Astrocyte of the cerebellum (primary cell): ENCODE data around the gene RIPK4.

Experiments used
- DNase-seq: peaks from one replicate; pipeline ENCODE4 v3.0.0-alpha.2; 2011; ENCODE audit warnings: low read depth
- H3K4me3 ChIP-seq: 2 replicates; pipeline ENCODE4 v1.5.1; 2011; ENCODE audit warnings: mild to moderate bottlenecking, low read depth, low read length, moderate library complexity
- CTCF ChIP-seq: IDR thresholded peaks from 2 replicates; pipeline ENCODE4 v1.5.1; 2012; ENCODE audit warnings: low read length, low read depth, moderate library complexity, mild to moderate bottlenecking; ENCODE audit errors: missing control alignments
- in situ Hi-C: cut with HindIII; loops from 2 replicates; pipeline ENCODE4 v1.10.0; 2017; ENCODE audit warnings: low sequenced_read_pairs

Gene RIPK4

GRCh38 chr21:41755934-41756773 is 10.7 kb downstream of the RIPK4 start:
- no peak for TF ChIP-seq CTCF
- H3K4me3 ChIP-seq = no peak overlapping the region
- DNase-seq = no peak
- in situ Hi-C loops = no loop called here

GRCh38 chr21:41755258-41755933 is 11.5 kb downstream of the RIPK4 start:
- in situ Hi-C loops = no loop called here
- DNase-seq = no peak
- H3K4me3 ChIP-seq = no peak overlapping the region
- no peak for TF ChIP-seq CTCF

DNA sequence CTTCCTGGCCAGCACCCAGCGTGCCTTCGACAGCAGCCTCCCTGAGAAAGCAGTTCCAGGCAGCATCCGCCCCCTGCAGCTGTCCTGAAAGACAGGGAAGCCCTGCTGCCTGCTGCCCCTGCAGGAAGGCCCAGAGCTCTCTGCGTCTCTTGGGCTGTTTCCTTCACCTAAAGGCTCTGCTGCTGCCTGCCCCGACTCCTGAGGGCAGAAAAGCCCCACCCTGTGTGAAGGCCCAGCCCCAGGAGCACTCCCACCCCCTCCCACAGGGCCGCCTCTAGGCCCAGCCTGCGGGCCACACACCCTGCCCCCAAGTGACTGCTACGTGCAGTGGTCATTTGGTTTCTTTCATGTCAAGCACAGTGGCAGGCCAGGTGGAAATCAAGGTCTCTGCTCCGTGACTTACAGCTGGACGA is 12.4 kb downstream of the RIPK4 start:
- in situ Hi-C loops = no loop called here
- TF ChIP-seq CTCF = no peak
- no peak overlapping the region for H3K4me3 ChIP-seq
- no peak for DNase-seq

DNA sequence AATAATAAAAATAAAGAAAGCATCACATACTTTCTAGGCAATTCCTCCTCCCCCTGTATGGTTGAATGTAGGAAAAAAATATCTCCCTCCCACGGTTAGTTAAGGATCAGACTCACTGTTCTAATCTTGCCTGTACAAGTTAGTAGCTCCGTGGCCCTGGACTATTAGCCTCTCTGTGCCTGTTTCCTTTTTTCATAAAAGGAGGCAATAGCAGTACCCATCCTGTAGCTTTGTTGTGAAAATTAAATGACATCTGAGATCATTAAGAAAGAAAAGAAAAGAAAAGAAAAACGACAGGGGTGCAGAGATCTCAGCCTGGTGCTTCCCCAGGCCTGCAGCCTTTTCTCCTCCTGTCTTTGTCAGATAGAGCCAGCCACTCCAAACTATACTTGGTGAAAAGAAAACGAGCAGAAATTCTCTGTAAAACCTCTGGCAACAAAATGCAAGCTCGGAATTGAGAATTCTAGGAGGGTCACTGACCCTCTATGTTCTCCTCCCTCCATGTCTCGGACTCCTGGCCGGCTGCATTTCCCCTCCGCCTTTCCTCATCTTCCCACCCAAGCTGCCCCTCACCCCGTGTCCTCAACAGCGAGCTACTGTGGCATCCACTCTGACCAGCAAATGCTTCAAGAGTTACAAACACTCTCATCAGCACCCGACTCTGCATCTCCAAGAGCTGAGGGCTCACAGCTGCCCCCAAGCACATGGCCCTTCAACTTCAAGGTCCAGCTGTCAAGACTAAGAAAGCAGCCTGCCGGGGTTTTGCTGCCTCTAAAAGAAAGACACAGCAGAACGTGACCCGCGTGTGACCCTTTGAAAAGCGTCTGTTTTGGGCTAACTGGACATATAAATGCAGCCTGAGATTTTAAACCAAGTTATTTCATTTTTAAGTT is 13.6 kb downstream of the RIPK4 start:
- no peak for DNase-seq
- no peak overlapping the region for H3K4me3 ChIP-seq
- in situ Hi-C loops = no loop called here
- no peak for TF ChIP-seq CTCF

GRCh38 chr21:41752231-41752681 is 14.6 kb downstream of the RIPK4 start:
- H3K4me3 ChIP-seq = no peak overlapping the region
- no peak for DNase-seq
- TF ChIP-seq CTCF = no peak
- in situ Hi-C loops = no loop called here

GRCh38 chr21:41751611-41752011 is 15.2 kb downstream of the RIPK4 start:
- in situ Hi-C loops = no loop called here
- TF ChIP-seq CTCF = no peak
- no peak overlapping the region for H3K4me3 ChIP-seq
- no peak for DNase-seq
